ENCODE measurements around the gene BET1.

- no peak for TF ChIP-seq CTCF (IDR thresholded peaks at IDR 0.05)
- TF ChIP-seq POLR2AphosphoS5 (IDR thresholded peaks at IDR 0.05; ENCODE audit: low read depth, low read length): no peak
- TF ChIP-seq REST (IDR thresholded peaks at IDR 0.05; ENCODE audit: insufficient read depth in 1 of 2, low read depth in 2 of 2, low read length in 1 of 2): no peak
Observed at GRCh38 chr7:94022550-94022949, 18.4 kb upstream of the BET1 start.
